ENCODE measurements around the gene WAPL.
A peak's percentile ranks its signal among the peaks of the same experiment; 100 is the strongest.
"Not testable (repeated sequence)": the region's sequence is repeated elsewhere in the genome, so short reads cannot be mapped to it uniquely, and the experiment has no call there.

Gene WAPL

DNA sequence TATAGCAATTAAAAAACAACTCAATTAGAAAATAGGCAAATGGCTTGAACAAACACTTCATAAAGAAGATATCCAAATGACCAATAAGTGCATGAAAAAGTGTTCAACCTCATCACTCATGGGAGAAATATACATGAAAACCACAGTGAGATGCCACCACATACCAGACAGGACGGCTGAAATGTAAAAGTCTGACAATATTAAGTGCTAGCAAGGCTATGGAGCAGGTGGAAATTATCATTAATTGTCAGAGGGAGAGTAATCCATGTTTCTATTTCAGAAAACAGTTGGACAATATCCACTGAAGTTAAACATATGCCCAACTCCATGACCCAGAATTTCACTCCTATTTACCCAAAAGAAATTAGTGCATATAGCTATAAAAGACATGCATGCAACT lies 112.4 kb downstream of the WAPL start:
- no peak for DNase-seq

DNA sequence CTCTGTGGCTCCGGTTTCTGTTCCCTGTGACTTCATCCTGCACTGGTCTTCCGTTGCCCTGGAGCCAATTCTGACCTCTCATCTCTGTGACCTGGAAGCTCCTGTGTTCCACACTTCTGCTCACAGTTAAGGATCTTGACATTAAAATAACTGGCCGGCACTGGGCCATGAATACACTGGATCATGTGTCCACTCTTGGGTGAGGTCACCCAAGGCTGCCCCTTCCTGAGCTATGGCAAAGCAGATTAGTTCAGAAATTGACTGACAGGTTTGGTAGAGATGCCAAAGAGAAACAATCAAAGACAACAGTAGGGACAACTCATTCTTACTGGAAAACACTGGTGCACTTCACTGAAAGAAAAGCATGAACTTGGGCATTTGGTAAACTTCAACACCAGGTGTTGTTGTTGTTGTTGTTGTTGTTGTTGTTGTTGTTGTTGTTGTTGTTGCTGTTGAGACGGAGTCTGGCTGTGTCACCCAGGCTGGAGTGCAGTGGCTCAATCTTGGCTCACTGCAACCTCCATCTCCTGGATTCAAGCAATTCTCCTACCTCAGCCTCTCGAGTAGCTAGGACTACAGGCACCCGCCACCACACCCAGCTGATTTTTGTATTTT lies 118.3 kb downstream of the WAPL start:
- DNase-seq, result no peak

DNA sequence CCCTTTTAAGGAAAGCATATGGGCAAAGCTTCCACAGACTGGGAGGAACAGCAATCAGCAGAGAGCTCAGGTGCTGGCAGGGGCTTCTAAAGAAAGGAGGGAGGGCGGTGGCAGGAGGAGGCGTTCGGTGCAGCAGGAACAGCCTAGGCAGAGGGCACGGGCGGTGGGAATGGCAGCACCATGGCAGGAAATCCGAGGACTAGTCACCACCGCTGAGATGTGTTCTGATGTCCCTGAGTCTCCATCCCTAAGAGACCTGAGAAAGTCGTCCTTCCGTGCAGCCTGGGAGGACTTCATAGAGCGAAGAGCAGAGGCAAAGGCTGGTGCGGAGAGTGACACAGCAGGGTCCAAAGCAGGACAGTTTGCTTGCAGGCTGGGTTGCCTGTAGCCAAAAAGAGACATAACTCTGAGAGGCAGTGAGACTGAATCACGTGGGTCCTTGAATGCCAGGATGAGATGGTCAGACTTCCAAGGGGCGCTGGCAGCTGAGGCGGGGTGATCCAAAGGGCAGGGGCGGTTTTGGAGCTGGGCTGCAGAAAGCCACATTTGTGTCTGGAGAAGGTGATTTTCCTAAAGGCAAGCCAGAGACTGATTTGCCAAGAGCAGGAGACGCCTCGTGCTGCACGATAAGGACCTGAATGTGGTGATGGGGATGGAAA lies 119.2 kb downstream of the WAPL start:
- peak; percentile 56 for DNase-seq

DNA sequence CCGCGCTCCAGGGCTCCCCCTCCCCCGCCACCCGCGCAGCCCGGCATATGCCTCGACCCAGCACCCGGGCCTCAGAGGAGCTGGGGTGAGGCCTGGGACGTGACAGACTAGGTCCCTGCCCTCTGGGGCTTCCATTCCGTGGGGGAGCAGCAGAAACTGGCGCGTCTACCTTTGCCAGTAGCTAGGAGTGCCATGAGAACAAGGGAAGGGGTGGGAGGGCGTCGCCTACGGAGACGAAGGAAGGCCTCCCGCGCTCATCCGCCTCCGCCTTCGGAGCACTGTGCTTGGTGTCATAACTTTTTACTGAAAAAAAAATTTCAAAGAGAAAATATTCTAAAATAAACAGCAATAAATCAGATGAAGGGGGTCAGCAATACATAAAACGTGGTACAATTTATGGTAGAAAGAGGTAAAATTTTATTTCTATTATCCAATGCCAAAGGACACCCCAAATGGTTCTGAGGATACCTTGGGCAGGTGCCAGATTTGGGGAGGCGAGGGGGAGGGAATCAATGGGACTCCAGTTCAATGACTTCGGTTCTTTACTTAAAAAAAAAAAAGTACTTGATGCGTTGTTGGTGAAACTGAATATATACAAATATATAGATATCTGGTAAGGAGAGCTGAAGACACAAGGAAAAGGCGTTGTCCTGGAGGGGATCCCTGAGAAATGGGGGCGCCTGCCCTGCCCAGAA lies 119.9 kb downstream of the WAPL start:
- no peak for DNase-seq

DNA sequence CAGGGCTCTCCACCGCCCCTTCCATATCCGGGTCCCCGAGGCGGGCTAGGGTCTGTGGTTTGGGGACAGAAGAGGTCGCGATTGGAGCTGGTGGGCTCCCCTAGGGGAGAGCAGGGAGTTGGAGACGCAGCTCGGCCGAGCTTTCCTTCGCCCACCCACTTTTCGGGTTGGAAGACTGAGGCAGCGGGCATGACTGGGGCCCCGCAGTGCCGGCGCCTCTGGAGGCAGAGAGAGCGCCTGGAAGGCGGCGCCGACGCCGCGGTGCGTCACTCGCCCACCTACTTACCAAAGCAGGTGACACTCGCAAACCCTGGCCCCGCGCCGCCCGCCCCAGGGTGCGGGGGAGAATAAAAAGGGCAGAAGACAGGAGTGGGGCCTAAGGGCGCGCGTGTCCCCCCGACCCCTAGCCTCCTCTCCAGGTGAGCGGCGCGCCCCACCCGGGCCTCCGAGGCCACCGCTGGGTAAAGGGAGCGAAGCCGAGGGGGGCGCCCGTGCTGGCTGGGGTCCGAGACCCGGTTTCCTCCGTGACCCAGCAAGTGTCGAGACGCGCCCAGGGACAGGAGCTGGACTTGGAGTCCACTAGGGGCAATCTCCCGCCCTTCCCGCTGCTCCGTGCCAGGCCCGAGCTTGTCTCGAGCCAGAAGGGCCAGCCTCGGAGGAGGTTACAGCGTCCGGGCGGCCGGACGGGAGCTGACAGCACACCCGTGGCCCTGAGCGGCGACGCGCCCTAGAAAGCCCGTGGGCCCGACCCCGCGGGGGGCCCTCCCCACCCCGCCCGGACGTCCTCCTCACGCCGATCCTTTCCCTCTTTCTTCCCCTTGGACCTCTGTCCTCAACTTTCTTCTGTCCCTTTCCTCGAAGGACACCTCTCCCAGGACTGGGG lies 120.6 kb downstream of the WAPL start:
- DNase-seq, result peak; percentile 78

DNA sequence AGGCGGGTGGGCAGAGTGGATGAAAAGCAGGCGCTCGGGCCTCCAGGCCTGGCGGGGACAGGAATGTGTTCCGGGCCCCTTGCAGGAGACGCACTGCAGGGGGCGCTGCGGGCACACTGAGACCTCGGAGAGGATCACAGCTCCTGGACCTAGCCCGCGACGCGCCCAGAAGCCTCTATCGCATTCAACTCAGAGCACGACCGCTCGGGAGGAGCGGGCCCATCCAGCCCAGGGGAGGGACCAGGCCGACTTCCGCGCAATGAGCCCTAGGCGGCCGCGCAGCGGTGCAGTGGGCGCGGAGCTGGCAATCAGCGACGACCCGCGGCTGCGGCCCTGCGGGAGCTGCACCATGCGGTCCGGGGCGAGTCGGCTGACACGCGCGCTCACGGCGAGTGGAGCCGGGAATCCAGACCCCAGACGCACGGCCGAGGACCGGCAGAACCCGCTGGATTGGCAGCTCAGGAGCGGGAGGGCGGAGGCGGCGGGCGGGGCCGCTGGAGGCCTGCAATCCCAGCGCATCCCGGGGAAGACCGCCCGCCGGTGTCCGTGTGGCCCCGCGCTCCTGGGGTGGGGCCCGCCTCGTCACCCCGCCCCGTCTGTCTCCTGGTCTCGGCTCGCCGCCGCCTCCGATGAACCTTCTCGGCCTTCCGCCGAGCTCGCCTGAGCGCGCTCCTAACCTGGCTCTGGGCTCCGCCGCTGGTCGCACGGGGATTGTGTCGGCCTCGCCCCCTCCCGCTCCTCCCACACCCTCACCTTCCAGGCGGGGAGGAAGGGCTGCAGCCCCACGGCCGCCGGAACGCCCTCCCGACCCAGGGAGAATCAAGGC lies 121.5 kb downstream of the WAPL start:
- peak; percentile 97 for DNase-seq

DNA sequence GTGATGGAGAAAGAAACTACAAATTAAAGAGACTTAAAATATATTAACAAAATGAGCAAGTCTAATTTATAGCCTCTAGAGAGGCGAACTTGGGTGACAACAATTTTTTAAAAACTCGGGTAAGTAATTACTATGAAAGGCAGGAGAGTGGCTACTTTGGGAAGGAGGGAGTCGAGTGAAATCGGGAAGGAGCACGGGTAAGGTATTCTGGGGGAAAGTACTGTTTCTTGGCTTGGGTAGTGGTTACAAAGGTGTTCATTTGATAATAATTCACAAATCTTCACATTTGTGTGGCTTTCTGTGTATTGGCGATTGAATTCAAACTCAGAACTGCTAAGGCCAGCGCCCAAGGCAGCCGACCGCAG lies 122.1 kb downstream of the WAPL start:
- DNase-seq, result no peak

DNA sequence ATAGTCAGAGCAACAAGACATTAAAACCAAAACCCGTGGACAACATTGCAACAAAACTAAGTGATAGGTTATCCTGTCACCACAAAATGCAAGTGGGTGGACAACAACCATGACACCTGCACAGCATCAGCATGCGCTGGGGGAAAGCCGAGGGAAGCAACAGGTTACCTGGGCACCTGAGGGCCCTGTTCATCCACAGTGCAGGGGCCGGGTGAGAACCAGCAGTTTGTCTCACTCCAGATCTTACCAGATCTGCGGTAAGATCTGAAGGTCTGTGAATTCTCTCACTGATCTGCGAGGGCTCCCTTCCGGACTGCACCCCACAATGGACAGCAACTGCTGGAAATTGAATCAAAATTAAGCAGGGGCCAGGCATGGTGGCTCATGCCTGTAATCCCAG lies 124.5 kb downstream of the WAPL start:
- no peak for DNase-seq

DNA sequence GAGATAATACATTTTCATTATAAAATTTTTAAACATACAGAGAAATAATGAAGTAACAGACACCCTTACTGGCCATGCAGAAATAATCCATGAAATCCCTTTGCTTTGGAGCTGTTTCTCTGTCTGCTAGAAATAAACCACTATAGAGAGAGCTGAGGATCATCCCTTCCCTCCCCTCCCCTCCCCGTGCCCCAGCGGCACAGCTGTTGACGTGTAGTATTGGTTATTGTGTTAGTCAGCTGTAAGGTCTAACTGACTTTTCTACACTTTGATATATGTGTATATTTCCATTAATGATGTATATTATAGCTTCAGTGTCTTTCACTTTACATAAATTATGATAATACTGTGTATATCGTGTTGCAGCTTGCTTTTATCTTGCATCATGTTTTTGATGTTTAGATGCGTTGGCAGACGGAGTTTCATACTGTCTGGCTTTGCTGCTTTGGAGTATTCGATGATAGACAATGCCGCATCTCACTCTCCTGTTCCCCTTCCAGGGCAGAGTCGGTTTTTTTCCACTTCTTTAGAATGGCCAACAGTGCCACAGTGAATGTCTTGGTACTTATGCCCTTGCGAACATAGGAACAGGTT lies 127.6 kb downstream of the WAPL start:
- no peak for DNase-seq

DNA sequence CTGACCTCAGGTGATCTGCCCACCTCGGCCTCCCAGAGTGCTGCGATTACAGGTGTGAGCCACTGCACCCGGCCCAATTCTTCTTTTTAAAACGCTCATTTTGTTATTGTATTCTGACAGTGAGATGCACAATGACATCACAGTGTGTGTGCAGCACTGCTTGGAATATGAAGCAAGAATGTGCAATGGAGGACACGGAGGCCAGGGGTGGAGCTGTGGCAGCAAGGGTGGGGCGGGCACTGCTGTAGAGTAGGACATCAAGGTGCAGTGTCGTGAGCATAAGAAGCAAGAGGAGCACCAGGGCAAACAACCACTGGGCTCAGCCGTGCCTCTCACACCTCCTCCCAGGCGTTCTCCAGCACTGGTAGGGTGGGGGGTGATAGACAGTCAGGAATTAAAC lies 128.2 kb downstream of the WAPL start:
- no peak for DNase-seq

DNA sequence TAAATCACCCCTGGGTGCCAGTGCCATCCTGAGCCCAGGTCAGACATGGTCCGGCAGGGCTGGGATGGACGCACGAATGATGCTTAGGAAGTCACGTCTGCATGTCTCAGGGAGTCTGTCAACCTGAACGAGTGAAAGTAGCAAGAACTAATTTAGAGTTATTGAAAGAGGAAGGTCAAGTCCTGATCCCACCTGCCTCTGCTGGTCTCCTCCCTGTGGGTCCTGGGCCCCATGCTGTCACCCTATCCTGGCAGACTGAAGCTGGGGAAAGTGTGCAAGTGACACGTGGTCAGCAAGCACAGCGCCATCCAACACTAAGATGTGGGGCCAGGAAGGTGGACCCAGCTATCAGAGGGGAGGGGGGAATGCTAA lies 128.9 kb downstream of the WAPL start:
- no peak for DNase-seq

DNA sequence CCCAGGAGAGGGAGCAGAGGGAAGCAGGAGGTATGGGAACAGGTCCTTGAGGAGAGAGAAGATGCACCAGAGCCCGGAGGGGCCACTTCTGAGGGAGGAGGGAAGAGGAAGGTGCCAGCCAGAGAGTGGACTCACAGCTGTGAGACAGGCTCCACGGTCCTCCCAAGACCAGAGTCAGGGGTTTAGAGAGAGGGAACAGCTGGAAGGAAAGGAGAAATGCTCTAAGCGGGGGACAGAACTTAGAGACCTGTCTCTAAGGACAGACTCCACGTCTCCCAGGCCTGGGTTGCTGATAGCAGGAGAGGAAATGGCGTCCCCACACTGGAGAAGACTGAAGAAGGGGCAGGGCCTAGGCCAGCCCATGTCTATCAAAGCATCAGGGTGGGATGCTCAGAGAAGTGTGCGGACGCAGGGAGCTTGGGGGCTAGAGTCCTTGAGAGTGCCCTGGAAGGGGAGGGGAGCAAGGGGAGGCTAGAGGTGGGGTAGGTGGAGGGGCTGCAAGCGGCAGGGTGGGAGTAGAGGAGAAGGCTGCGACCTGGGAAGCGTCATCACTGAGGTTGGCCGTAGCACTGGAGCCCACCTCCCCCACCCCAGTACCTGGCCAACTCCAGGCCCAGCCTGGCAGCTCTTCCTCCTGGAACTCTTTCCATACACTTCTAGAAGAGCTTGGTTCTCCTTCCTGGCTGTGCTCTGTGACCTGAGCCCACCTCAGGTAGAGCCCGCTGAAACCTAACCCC lies 129.4 kb downstream of the WAPL start:
- DNase-seq, result no peak

DNA sequence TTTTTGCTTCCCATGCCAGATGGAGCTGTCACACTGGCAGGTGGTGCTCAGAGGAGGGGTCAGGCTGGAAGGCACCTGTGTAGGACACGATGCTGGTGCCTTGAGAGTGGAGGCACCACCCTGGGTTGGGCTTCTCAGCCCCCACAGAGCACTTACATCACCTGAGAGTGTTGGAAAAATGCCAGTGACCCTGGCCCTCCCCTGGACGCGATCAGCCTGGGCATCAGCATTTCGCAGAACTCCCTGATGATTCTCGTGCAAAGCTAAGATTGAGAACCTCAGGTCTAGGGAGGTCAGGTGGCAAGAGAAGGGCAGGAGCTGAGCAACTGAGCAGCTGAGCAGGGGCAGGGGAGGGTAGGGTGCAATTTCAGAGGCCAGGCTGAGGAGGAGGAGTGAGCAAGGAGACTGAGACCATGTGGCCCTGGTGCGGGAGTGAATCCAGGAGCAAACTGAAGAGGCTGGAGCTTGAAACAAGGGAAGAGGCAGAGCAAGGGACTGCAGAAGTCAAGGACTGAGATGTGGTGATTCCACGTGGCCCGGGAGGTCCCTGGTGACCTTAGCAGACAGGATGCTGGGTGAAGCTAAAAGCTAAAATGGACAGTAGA lies 130.3 kb downstream of the WAPL start:
- no peak for DNase-seq

DNA sequence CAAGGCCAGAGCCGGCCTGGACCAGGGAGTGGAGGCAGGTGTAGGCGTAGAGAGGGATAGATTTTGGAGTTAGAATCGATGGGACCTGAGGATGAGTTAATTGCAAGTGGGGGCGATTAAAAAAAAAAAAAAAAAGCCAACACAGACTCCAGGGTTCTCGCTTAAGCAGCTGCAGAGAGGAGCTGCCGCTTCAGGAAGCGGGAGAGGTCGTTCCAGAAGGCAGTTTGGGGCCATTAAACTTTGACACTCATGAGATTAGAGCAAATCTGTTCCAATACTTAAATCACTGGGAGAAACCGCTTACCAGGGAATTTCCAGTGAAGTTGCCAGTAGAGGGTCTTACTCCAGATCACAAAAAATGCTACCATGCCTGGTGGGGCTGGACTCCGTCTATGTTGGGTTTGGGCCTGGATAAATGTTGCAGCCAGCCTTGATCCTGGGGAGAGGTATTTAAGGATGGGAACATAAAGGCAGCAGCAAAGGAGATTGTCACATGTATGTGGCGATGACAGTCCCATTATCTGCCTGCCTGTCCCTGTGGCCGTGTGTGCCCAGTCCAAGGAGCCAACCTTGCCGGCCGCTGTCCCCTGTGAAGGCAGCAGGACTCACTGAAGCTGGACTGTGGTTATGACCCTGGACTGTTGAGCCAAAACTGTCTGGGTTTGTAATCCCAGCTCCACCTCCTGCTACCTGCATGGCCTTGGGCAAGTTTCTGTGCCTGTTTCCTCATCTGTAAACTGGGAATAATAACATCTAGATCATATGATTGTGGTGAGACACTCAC lies 131.1 kb downstream of the WAPL start:
- DNase-seq, result no peak

DNA sequence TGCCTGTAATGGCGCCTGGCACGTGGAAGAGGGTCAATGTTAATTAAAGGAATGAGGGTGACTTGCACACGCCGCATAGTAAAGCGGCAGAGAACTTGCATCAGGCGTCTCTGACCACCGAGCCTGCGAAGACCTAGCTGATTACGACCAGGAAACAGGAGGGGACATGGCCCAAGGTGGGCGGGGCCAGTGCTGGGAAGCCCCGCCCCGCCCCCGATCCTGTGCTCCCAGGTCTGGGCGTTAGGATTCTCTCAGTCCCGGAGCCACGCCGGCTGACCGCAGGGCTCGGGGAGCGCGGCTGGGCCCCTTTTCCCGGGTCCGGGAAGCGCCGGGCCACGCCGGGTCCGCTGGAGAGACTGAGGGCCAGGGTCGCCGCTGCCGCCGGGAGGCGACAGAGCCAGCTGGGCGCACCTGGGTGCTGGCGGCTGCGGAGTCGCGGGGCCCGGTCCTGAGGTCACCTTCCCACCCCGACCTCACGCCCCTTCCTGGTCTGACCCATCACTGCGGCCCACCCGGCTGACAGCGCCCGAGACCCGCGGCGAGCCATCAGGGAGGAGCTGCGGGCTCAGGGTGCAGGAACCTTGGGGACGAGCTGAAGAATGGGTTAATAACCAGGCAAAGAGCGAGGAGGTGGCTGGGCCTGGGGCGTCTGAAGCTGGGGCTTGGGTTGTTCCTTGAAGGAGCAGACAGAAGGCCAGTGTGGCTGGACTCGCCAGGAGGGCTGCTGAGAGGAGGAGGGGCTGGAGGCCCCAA lies 132.0 kb downstream of the WAPL start:
- DNase-seq, result peak; percentile 82

DNA sequence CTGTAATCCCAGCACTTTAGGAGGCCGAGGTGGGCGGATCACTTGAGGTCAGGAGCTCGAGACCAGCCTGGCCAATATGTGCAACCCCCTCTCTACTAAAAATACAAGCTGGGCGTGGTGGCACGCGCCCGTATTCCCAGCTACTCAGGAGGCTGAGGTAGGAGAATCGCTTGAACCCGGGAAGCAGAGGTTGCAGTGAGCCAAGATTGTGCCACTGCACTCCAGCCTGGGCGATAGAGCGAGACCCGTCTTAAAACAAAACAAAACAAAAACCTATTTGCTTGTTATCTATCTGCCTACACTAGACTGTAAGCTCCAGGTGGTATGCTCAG lies 132.5 kb downstream of the WAPL start:
- DNase-seq, result not testable (repeated sequence)

DNA sequence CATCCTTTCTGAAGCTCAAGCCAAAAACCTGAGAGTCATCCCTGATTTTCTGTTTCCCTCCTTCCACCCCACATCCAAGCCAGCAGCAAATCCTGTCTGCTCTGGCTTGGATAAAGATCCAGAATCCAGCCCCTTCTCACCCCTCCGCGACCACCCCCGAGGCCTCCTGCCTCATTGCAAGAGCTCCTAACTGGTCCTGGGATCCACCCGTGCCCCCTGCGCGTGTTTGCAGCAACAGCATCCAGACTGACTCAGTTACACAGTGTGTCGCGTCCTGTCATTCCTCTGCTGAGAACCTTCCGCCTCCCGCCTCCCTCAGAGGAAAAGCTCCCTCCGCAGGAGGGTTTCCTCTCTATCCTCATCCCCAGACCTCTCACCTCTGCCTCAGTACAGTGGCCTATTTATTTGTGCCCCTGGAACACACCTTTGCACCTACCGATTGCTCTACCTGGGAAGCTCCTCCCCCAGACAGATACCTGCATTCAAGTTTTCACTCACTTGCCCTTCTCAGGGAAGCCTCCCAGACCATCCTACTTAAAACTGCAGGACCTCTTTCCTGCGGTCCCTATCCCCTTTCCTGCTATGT lies 133.4 kb downstream of the WAPL start:
- DNase-seq, result no peak

DNA sequence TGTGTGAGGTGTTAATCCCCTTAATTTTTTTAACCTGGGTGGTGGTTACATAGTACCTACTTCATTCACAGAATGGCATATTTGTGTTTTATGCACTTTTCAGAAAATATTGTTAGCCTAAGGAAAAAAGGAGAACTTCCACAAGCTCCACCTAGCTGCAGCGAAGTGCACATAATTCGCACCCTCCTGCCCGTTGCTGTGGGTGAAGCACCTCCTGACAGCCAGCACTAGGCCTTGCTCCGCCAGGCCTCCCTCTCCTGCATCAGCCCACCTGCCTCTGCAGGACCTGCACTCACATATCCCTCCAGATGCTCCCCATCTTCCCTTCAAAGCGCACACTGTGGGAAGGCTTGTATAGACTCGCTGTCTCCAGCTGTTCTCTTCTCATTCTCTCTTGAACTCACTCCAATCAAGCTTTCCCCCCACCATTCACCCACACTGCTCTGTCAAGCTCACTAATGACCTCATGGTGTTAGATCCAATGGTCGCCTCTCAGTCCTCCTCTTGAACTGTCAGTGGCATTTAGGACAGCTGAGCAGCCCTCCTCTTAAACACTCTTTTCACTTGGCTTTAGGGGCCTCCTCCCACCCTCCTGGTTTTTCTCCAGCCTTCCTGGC lies 134.3 kb downstream of the WAPL start:
- DNase-seq, result peak; percentile 44

DNA sequence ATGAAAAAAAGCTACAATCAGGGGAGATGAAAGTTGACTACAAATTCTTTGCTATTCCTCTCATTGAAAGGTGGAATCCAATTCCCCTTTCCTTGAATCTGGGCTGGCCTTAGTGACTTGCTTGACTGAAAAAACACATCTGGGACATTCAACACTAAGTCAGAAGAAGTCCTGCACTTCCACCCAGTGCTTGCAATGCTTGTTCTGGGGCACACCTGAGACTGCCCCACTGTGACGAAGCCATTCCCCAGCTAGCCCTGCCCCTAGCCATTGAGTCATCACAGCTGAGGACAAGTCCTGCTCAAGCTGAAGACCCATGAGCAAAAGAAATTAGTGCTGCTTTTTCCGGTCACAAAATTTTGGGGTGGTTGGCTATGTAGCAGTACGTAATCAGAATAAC lies 135.8 kb downstream of the WAPL start:
- DNase-seq, result no peak

Data from retina (tissue), 1 donor.